Measurements from ENCODE around the gene CHKA. TPM values are rescaled to one million over a fixed set of nuclear protein-coding genes. Genes with fewer than 3 reads are reported as not detected.

Gene CHKA
- total and polyA plus RNA-seq, 8 donors: 17.4 to 110 (median 31.6) TPM

- Histone ChIP-seq H3K9me3 (no peaks in the 10 kb centered on the region), H3K27me3 (no peaks in the 10 kb centered on the region), H3K27ac (no peak overlapping the region), H3K36me3 (peaks cover 0 to 38% (median 16%) of the 10 kb centered on the region in 3 donors), H3K4me3 (no peak overlapping the region), H3K4me1 (no peaks in the 10 kb centered on the region)
- ATAC-seq (no peak), FAIRE-seq (no peak), DNase-seq (no peak)
- WGBS, 2 donors: 90 to 93% methylated on average over 12 of the region's 12 CpGs
- intact Hi-C loops (cut with DNase I): no loop called here
- TF ChIP-seq, protein P1, sequence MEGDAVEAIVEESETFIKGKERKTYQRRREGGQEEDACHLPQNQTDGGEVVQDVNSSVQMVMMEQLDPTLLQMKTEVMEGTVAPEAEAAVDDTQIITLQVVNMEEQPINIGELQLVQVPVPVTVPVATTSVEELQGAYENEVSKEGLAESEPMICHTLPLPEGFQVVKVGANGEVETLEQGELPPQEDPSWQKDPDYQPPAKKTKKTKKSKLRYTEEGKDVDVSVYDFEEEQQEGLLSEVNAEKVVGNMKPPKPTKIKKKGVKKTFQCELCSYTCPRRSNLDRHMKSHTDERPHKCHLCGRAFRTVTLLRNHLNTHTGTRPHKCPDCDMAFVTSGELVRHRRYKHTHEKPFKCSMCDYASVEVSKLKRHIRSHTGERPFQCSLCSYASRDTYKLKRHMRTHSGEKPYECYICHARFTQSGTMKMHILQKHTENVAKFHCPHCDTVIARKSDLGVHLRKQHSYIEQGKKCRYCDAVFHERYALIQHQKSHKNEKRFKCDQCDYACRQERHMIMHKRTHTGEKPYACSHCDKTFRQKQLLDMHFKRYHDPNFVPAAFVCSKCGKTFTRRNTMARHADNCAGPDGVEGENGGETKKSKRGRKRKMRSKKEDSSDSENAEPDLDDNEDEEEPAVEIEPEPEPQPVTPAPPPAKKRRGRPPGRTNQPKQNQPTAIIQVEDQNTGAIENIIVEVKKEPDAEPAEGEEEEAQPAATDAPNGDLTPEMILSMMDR (IDR thresholded peaks at IDR 0.05): no peak
Observed at GRCh38 chr11:68056317-68057285, 64.6 kb downstream of the CHKA start.

DNA sequence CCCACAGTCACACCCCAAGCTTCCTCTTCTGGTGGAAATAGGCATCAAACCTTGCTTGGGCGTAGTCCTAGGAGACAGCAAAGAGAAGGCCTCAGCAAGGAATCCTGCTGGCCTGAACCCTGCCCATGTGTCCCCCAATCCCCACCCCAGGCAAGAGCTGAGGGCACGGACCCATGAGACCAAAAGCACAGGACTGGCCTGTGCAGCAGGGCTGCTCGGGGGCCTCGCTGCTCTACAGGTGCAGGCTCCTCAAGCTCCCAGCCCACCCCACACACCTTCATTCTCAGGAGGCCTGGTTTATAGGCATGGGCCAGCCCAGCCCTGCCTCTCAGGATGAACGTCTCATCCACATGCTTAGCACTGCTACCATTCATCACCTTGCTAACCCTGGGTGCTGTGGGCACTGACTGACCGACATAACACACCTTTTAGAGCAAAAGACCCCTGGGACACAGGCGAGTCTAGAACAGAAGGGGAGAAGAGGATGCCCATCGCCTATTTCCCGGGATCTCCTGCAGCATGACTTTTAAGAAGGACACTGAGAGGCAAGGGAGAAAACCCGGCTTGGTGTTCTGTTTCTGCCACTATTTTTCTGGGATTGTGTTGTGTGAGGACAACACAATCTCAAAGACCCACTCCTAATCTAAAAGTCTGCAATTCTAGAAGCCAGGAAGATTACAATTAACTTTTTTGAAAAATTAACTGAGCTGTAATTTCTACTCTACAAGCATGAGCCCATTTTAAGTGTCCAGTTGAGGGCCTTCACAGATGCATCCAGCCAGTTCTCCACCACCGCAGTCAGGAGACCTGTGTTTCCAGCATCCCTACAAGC is 67.0 kb downstream of the CHKA start:
- Histone ChIP-seq H3K36me3 (peaks cover 4 to 46% (median 6%) of the 10 kb centered on the region in 3 donors), H3K27me3 (no peaks in the 10 kb centered on the region), H3K27ac (no peak overlapping the region), H3K9me3 (no peaks in the 10 kb centered on the region), H3K4me1 (peaks cover 0 to 3% (median 0%) of the 10 kb centered on the region in 3 donors), H3K4me3 (no peak overlapping the region)
- intact Hi-C loops (cut with DNase I): no loop called here
- DNase-seq: peak in 1 of 6 donors; percentile 30
- no peak for FAIRE-seq
- 82 to 89% methylated on average over 11 of the region's 11 CpGs for WGBS, 2 donors
- TF ChIP-seq, protein P1 (IDR thresholded peaks at IDR 0.05): no peak
- ATAC-seq: peak in 1 of 4 donors; percentile 2

GRCh38 chr11:68053117-68053516 is 68.1 kb downstream of the CHKA start:
- ATAC-seq: peak in 2 of 4 donors; percentile 1 to 16
- DNase-seq: peak in 2 of 6 donors; percentile 39 to 45
- H3K4me3 ChIP-seq: no peak overlapping the region
- TF ChIP-seq, protein P1 (IDR thresholded peaks at IDR 0.05): no peak
- no peak overlapping the region for H3K27ac ChIP-seq
- 76 to 77% methylated on average over 7 to 9 of the region's 9 CpGs for WGBS, 2 donors
- no peaks in the 10 kb centered on the region for H3K9me3 ChIP-seq
- H3K4me1 ChIP-seq: peaks cover 0 to 3% (median 0%) of the 10 kb centered on the region in 3 donors
- intact Hi-C loops (cut with DNase I): no loop called here
- FAIRE-seq: no peak
- H3K36me3 ChIP-seq: peaks cover 3 to 46% (median 8%) of the 10 kb centered on the region in 3 donors
- H3K27me3 ChIP-seq: no peaks in the 10 kb centered on the region

DNA sequence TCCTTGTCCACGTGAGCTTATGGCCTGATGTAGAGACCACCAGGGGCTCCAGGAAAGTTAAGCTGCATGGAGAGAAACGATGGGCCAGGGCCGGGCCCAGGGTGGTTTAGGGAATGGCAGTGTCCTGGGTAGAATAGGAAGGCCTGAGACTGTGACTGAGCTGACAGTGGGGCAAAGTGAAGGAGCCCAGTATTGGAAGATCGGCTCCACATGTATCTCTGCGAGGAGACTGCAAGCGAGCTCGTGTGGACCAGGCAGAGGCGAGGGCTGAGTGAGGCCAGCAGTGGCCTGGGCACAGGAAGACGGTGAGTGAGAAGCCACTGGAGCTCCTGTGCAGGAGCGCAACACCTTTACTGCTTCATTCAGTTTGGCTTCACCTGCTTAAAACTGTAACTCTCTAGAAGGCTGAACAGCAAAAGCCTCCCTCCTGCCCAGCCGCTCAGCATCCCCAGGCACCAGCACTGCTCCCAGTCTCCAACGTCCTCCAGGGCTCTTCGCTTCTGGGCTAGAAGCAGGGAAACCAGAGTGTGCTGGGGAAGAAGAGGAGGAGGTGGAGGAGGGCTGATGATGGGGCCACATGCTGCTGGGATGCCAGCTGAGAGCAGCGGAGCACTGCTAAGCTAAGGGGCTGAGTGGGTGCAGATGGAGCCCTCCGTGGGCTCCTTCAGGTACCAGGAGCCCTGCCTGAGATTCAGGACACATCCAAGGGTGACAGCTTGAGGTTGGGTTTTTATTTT is 68.9 kb downstream of the CHKA start:
- no peak for ATAC-seq
- Histone ChIP-seq H3K4me1 (peaks cover 0 to 3% (median 0%) of the 10 kb centered on the region in 3 donors), H3K4me3 (no peak overlapping the region), H3K9me3 (no peaks in the 10 kb centered on the region), H3K27ac (no peak overlapping the region), H3K36me3 (peaks cover 3 to 41% (median 8%) of the 10 kb centered on the region in 3 donors), H3K27me3 (no peaks in the 10 kb centered on the region)
- TF ChIP-seq, protein P1 (IDR thresholded peaks at IDR 0.05): no peak
- FAIRE-seq: no peak
- WGBS, 2 donors: 86 to 94% methylated on average over 15 of the region's 15 CpGs
- intact Hi-C loops (cut with DNase I): no loop called here
- no peak for DNase-seq
